PC-9 (cell line): ENCODE measurements around the gene PAK3.

Source experiments
- EZH2 ChIP-seq: fragments of 200-600 bp; sonication (generic); IDR thresholded peaks from 2 replicates; pipeline ENCODE4 v1.8.0; 2017; ENCODE audit warnings: antibody characterized with exemption, low read depth
- TF ChIP-seq, protein P1 (sequence below): fragments of 200-600 bp; sonication (generic); conservative IDR thresholded peaks from 2 replicates; pipeline ENCODE4 v1.6.1; 2017; ENCODE audit warnings: mixed run types, antibody characterized with exemption, mild to moderate bottlenecking, moderate library complexity

DNA sequence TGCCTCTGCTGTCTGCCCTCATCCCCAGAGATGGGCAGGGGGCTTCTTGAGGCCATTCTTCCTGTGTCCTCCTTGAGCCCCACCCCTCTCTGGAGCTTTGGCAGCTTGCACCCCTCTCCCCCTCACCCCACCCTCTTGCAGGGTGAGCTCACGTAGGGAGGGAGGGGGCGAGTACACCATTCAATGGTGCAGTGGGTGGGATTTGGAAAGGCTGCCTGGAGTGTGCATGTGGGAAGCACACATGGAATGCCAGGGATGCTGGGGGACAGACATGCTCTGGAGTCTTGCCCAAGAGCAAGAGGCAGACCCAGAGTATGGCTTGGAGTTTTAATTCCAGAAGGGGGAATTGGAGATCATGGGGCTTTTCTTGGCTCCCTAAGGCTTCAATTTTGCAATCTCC, 5.6 kb downstream of the PAK3 start:
- TF ChIP-seq, protein P1, sequence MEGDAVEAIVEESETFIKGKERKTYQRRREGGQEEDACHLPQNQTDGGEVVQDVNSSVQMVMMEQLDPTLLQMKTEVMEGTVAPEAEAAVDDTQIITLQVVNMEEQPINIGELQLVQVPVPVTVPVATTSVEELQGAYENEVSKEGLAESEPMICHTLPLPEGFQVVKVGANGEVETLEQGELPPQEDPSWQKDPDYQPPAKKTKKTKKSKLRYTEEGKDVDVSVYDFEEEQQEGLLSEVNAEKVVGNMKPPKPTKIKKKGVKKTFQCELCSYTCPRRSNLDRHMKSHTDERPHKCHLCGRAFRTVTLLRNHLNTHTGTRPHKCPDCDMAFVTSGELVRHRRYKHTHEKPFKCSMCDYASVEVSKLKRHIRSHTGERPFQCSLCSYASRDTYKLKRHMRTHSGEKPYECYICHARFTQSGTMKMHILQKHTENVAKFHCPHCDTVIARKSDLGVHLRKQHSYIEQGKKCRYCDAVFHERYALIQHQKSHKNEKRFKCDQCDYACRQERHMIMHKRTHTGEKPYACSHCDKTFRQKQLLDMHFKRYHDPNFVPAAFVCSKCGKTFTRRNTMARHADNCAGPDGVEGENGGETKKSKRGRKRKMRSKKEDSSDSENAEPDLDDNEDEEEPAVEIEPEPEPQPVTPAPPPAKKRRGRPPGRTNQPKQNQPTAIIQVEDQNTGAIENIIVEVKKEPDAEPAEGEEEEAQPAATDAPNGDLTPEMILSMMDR = no peak
- no peak for TF ChIP-seq EZH2
